Adrenal gland (tissue), 12 donors: ENCODE measurements around the gene GLIS1. TPM values are rescaled to one million over a fixed set of nuclear protein-coding genes. Genes with fewer than 3 reads are reported as not detected.

Experiments
- DNase-seq, 7 donors: peaks; one replicate each; pipeline ENCODE4 v3.0.0-alpha.2; 2019 to 2020
- H3K27ac ChIP-seq, 5 donors: fragments of 200-600 bp; sonication (generic) in 4 of 5; 1 replicate in 3 of 5; 2 replicates in 2 of 5; pipeline versions ENCODE4 v1.5.1 to v1.8.0; 2016 to 2020; ENCODE audit warnings: mild to moderate bottlenecking in 1 of 5
- H3K27me3 ChIP-seq: fragments of 200-600 bp; 2 replicates; pipeline ENCODE4 v1.8.0; 2021
- H3K36me3 ChIP-seq, 2 donors: fragments of 200-600 bp; replicated peaks in 1 of 2; 1 replicate in 1 of 2; 2 replicates in 1 of 2; pipeline versions ENCODE4 v1.5.1 to v1.8.0; 2018 to 2022
- H3K4me1 ChIP-seq, 2 donors: fragments of 200-600 bp; replicated peaks in 1 of 2; 1 replicate in 1 of 2; 2 replicates in 1 of 2; pipeline versions ENCODE4 v1.5.1 to v1.8.0; 2018 to 2021
- H3K4me3 ChIP-seq, 4 donors: fragments of 200-600 bp; sonication (generic) in 3 of 4; one replicate each; pipeline ENCODE4 v1.5.1; 2016 to 2018
- H3K9me3 ChIP-seq, 3 donors: fragments of 200-600 bp; sonication (generic) in 1 of 3; replicated peaks in 1 of 3; 1 replicate in 2 of 3; 2 replicates in 1 of 3; pipeline versions ENCODE4 v1.5.1 to v1.8.0; 2016 to 2021
- POLR2A ChIP-seq, 2 donors: fragments of 450-650 bp; IDR thresholded peaks; one replicate each; pipeline ENCODE4 v1.6.1; 2017; ENCODE audit warnings: antibody characterized with exemption in 2 of 2, mild to moderate bottlenecking in 2 of 2, moderate library complexity in 1 of 2
- WGBS, 4 donors: extraction: QIAGEN DNeasy Blood & Tissue Kit in 2 of 4; methylation state at CpG; one replicate each; pipeline versions ENCODE4 v1.1.5 to v1.1.7; 2013 to 2017; 5-methylcytosine and 5-hydroxymethylcytosine counted together
- intact Hi-C, 2 donors: fragments of 100-400 bp; cut with DNase I; formaldehyde crosslinking; loops; one replicate each; pipeline versions ENCODE4 v1.14.1 to v1.15.0; 2022 to 2023
- polyA plus RNA-seq, 3 donors: library from polyadenylated mRNA; stranded (reverse); fragments of 200-250 nt in 2 of 3; fragments of 350-450 nt in 1 of 3; fragmentation: Illumina TruSeq in 1 of 3; extraction: RNeasy Lipid Tissue Mini Kit (QIAGEN cat#74804) in 1 of 3; gene quantifications; one replicate each; pipeline ENCODE4 v1.2.3, GENCODE V29; 2013 to 2014
- total RNA-seq, 9 donors: library from RNA; depleted of rRNA in 4 of 9; stranded (reverse); fragments of >200 nt in 4 of 9; fragments of 120-200 nt in 1 of 9; fragmentation: NEBNext Ultra II Directional in 1 of 9; extraction: Animal tissue kit (Norgen Biotek cat#: 25700) in 1 of 9; gene quantifications; one replicate each; pipeline versions ENCODE4 v1.1.0 to v1.2.4, GENCODE V29; 2013 to 2023
- TF ChIP-seq, protein P1 (sequence below), 6 experiments: fragments of 450-650 bp in 4 of 6; fragments of 200-600 bp in 2 of 6; sonication (generic) in 1 of 6; IDR thresholded peaks; 1 replicate in 5 of 6; 2 replicates in 1 of 6; pipeline versions ENCODE4 v1.5.1 to v1.8.0; 2016 to 2021; ENCODE audit warnings: antibody characterized with exemption in 6 of 6, mild to moderate bottlenecking in 2 of 6, moderate library complexity in 1 of 6
- donor health status: healthy with polysubstance abuse.
- donor health status: Bipolar disorder and iron deficiency.
- donor health status: DM: yes; HTN: yes; CAD: no.
- donor health status: DM: no; HTN: no; CAD: no.
- donor health status: DM: no; HTN: no; CAD: no.
- donor health status: DM: yes; HTN: yes; CAD: no.

GLIS1 gene
- total and polyA plus RNA-seq, 12 donors: 0.08 to 0.37 (median 0.14) TPM; not detected in 6

DNA sequence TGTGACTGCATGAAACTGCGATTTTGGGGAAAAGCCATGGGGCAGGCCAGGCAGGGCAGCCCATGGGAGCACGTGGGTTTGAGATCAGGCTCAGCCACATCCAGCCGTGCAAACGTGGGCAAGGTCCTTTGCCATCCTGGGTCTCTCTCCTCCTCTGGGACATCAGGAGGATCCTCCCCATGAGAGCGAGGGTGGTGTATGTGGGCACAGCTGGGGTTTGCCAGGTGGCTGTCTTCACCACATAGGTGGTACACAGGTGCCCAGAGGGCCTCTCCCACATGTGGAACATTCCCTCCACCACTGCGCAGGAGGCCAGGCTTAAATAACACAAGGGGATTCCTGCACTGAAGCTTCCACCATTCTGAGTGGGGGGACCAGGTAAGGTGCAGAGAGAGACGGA is 143.1 kb downstream of the GLIS1 start:
- no peak for DNase-seq
- Histone ChIP-seq H3K4me1 (no peaks in the 10 kb centered on the region), H3K27ac (no peak overlapping the region), H3K9me3 (no peaks in the 10 kb centered on the region), H3K27me3 (no peaks in the 10 kb centered on the region), H3K4me3 (no peak overlapping the region), H3K36me3 (no peaks in the 10 kb centered on the region)
- intact Hi-C loops: no loop called here
- TF ChIP-seq, protein P1, sequence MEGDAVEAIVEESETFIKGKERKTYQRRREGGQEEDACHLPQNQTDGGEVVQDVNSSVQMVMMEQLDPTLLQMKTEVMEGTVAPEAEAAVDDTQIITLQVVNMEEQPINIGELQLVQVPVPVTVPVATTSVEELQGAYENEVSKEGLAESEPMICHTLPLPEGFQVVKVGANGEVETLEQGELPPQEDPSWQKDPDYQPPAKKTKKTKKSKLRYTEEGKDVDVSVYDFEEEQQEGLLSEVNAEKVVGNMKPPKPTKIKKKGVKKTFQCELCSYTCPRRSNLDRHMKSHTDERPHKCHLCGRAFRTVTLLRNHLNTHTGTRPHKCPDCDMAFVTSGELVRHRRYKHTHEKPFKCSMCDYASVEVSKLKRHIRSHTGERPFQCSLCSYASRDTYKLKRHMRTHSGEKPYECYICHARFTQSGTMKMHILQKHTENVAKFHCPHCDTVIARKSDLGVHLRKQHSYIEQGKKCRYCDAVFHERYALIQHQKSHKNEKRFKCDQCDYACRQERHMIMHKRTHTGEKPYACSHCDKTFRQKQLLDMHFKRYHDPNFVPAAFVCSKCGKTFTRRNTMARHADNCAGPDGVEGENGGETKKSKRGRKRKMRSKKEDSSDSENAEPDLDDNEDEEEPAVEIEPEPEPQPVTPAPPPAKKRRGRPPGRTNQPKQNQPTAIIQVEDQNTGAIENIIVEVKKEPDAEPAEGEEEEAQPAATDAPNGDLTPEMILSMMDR (IDR thresholded peaks at IDR 0.05): no peak
- TF ChIP-seq POLR2A (IDR thresholded peaks at IDR 0.05): no peak
- 84 to 93% (median 91%) methylated on average over 3 to 7 of the region's 7 CpGs for WGBS, 4 donors

DNA sequence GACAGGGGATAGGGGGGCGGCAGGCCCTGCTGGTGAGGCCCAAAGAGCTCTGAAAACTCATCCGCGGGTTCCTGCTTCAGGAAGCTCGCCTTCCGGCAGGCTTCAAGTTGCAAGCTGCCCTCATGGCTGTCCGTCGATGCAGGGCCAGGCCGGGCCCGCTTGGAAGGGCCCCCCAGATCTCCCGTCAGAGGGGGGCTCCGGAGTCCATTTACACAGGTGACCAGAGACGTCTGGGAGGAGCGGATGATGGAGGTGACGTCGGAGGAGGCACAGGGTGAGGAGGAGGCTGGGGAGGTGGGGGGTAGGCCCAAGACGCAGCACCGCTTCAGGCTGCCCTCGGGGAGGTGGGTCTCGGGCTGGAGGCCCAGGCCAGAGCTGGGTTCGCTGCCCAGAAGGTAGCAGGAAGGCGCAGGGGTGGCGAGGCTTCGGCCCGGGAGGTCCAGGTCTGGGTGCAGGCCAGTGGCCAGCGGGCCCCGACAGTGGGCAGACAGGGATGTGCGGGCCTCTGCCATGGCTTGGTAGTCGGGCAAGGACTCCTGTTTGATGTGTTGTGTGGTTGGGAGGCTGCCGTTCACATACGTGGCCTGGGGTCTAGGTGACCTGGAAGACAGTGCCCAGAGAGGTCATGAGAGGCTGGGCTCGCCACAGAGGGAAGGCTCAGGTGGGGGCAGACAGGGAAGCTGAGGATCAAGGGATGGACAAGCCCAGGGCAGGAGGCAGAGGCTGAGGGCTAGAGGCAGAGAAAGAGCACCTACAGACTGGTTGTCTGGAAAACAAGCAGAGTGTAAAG is 144.4 kb downstream of the GLIS1 start:
- Histone ChIP-seq H3K4me3 (no peak overlapping the region), H3K27ac (no peak overlapping the region), H3K4me1 (no peaks in the 10 kb centered on the region), H3K27me3 (no peaks in the 10 kb centered on the region), H3K9me3 (no peaks in the 10 kb centered on the region), H3K36me3 (no peaks in the 10 kb centered on the region)
- no peak for DNase-seq
- 83 to 93% (median 86%) methylated on average over 12 to 31 of the region's 31 CpGs for WGBS, 4 donors
- intact Hi-C loops: no loop called here
- TF ChIP-seq, protein P1 (IDR thresholded peaks at IDR 0.05): no peak
- no peak for TF ChIP-seq POLR2A (IDR thresholded peaks at IDR 0.05)

DNA sequence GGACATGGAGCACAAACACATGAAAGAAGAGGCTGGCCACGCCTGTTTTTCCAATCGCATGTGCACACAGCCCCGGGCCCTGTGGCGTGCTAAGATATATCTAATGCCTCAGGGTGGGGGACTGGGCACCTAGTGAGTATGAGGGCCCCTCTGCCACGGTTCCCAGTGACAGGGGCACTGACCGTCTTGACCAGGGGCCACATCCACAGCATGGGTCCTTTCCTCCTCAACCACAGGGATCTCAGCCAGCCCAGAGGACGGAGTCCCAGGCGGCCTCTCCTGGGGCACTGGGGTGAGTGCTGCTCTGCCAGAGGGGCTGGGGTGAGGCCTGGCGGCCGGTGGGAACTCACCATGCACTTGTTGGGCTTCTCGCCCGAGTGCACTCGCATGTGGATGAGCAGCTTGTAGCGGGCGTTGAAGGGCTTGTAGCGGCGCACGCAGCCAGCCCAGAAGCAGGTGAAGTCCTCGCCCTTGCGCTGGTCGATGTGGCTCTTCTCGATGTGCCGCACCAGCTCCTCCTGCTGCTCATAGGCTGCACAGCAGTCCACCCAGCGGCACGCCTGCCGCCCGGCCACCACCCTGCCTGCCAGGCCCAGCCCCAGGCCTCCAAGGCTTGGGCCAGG is 145.1 kb downstream of the GLIS1 start:
- no peak for TF ChIP-seq POLR2A (IDR thresholded peaks at IDR 0.05)
- TF ChIP-seq, protein P1 (IDR thresholded peaks at IDR 0.05): peak in 2 of 6 experiments; percentile 14 to 27
- H3K27me3 ChIP-seq: no peaks in the 10 kb centered on the region
- peak in 2 of 7 donors; percentile 4 to 60 for DNase-seq
- 79 to 82% (median 80%) methylated on average over 8 to 27 of the region's 27 CpGs for WGBS, 4 donors
- intact Hi-C loops: no loop called here
- H3K36me3 ChIP-seq: no peaks in the 10 kb centered on the region
- H3K27ac ChIP-seq: no peak overlapping the region
- H3K4me3 ChIP-seq: no peak overlapping the region
- no peaks in the 10 kb centered on the region for H3K4me1 ChIP-seq
- no peaks in the 10 kb centered on the region for H3K9me3 ChIP-seq

DNA sequence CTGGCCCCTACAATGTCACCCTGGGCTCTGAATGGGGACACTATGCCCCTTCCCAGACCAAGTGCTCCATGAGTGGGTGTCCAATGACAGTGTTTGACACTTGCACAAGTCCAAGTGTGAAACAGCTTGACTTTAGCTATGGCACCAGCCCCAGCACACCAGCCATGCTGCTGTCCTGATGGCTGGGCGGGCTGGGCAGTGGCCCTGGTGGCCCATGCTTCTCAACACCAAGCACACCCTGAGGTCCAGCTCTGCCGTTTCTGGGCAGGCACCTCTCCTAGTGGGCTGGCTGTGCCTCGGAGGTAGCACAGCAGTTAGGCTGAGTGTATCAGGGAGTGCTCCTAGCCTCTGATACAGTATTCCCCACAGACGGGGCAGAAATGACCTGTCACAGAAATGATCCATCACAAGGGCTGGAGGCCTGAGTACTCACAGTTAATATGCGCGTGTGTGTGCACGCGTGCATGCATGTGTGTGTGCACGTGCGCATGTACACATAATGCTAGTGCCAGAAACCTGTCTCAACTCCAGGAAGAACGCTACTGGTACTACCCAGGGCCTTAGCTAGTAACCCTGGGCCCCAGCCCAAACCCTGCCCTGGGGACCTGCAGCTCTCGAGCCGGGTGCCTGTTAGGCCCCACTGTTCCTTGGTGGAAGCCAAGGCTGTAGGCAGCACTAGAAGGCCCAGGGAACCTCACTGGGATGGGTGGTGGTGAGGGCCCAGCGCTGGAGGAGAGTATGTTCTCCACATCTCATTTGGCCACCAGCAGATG is 145.8 kb downstream of the GLIS1 start:
- Histone ChIP-seq H3K9me3 (no peaks in the 10 kb centered on the region), H3K27ac (no peak overlapping the region), H3K4me1 (no peaks in the 10 kb centered on the region), H3K36me3 (no peaks in the 10 kb centered on the region), H3K4me3 (no peak overlapping the region), H3K27me3 (no peaks in the 10 kb centered on the region)
- TF ChIP-seq, protein P1 (IDR thresholded peaks at IDR 0.05): no peak
- no peak for TF ChIP-seq POLR2A (IDR thresholded peaks at IDR 0.05)
- peak in 1 of 7 donors; percentile 9 for DNase-seq
- 86 to 96% (median 91%) methylated on average over 4 to 14 of the region's 14 CpGs for WGBS, 4 donors
- intact Hi-C loops: no loop called here
